SH-SY5Y (cell line): ENCODE measurements around the gene MLLT11.

Experiments used
- GATA2 ChIP-seq: IDR thresholded peaks from 2 replicates; pipeline ENCODE4 v1.6.1; 2011; ENCODE audit warnings: mild to moderate bottlenecking, low read depth, low read length
- GATA3 ChIP-seq: IDR thresholded peaks from 2 replicates; pipeline ENCODE4 v1.6.1; 2011; ENCODE audit warnings: low read depth, mild to moderate bottlenecking, low read length, moderate library complexity

GRCh38 chr1:151012684-151013471 lies 47.3 kb upstream of the MLLT11 start:
- no peak for TF ChIP-seq GATA2
- TF ChIP-seq GATA3, result no peak
